ENCODE data around the gene ESRRA. TPM values are rescaled to one million over a fixed set of nuclear protein-coding genes. Genes with fewer than 3 reads are reported as not detected.

The ESRRA gene
- total and polyA plus RNA-seq, 4 donors, result 10.8 to 88.4 (median 73.0) TPM

DNA sequence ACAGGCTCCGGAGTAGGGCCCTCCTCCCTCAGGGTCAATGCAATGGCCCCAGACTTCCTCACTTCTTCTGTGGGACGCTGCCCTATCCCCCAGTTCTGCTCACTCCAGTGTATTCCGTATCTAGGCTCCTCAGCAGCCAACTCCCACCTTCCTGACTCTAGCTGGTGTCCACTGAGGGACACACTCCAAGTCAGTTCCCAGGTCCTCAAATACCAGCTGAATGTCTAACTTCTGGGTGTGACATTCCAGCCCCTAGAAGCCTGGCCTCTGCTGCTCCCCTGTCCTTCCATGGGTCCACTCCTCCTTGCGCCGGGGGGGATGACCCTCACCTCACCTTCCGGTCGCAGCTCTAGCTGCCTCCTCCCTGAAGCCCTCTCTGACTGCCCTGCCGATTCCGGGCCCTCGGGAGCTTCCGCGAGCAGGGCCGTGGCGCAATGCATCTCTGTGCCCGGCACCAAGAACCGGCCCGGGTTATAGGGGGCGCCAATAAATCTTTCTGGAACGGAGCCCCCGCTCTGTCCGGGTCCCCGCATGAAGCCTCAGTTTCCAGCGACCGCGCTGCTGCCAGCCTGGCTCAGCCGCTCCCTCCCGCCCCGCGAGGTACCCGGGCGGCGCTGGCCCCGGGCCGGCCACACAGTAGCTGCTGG, 36.3 kb upstream of the ESRRA start:
- peaks cover 2 to 26% (median 11%) of the 10 kb centered on the region in 4 donors for H3K36me3 ChIP-seq (ENCODE audit: control insufficient read depth in 4 of 4, insufficient read depth in 4 of 4, low read length in 4 of 4)
- peak overlapping the region; percentile 96 to 99 for H3K27ac ChIP-seq (ENCODE audit: low read depth in 1 of 2, low read length in 1 of 2)
- DNase-seq (peak; percentile 55 to 65 (median 64)), ATAC-seq (ENCODE audit: insufficient read depth, low FRiP score) (peak; percentile 2)
- TF ChIP-seq, protein P1, sequence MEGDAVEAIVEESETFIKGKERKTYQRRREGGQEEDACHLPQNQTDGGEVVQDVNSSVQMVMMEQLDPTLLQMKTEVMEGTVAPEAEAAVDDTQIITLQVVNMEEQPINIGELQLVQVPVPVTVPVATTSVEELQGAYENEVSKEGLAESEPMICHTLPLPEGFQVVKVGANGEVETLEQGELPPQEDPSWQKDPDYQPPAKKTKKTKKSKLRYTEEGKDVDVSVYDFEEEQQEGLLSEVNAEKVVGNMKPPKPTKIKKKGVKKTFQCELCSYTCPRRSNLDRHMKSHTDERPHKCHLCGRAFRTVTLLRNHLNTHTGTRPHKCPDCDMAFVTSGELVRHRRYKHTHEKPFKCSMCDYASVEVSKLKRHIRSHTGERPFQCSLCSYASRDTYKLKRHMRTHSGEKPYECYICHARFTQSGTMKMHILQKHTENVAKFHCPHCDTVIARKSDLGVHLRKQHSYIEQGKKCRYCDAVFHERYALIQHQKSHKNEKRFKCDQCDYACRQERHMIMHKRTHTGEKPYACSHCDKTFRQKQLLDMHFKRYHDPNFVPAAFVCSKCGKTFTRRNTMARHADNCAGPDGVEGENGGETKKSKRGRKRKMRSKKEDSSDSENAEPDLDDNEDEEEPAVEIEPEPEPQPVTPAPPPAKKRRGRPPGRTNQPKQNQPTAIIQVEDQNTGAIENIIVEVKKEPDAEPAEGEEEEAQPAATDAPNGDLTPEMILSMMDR (IDR thresholded peaks at IDR 0.05; ENCODE audit: control extremely low read depth, extremely low read depth), result no peak
- H3K9me3 ChIP-seq (ENCODE audit: control insufficient read depth in 4 of 4, insufficient read depth in 3 of 4, low read length in 3 of 4), result no peaks in the 10 kb centered on the region
- peak overlapping the region; percentile 39 for H3K4me3 ChIP-seq
- H3K27me3 ChIP-seq (ENCODE audit: control insufficient read depth in 3 of 3, insufficient read depth in 3 of 3, low read length in 2 of 3), result no peaks in the 10 kb centered on the region
- peak overlapping the region; percentile 25 to 63 for H3K9ac ChIP-seq (ENCODE audit: insufficient read depth in 1 of 2, low read length in 2 of 2)
- 1 to 2% methylated on average over 29 to 34 of the region's 34 CpGs for WGBS, 2 donors
- H3K4me1 ChIP-seq (ENCODE audit: control insufficient read depth in 5 of 5, insufficient read depth in 5 of 5, low read length in 5 of 5), result peaks cover 0 to 28% (median 8%) of the 10 kb centered on the region in 5 donors

DNA sequence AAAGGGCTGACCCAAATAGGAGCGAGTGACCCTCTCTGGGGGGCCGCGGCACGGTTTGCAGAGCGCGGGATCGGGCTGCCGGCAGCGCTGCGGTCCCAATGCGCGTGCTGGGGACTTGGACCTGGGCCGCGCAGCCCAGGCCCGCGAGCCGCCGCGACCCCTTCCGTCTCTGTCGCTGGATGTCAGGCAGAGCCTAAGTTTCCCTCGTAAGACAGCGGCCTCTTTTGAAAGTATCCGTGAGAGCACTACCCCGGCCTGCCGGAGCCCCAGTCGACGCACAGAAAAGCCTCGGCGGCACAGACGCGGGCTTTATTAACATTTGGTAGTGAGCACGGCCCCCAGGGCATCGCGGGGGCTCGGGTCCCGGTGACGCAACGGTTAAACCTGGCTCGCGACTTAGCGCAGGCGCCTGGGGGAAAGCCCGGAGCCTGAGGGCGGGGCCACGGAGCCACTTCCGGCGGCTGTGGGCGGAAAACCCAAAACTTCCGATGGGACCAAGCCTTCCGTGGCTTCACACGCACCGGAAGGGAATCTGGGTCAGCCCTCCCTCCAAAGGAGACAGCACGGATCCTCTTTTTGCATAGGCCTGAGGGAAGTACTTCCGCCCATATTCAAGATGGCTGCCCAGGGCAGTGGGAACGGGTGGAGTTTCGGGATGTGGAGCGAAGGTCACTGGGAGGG, 35.6 kb upstream of the ESRRA start:
- no peaks in the 10 kb centered on the region for H3K27me3 ChIP-seq (ENCODE audit: control insufficient read depth in 3 of 3, insufficient read depth in 3 of 3, low read length in 2 of 3)
- H3K9me3 ChIP-seq (ENCODE audit: control insufficient read depth in 4 of 4, insufficient read depth in 3 of 4, low read length in 3 of 4), result no peaks in the 10 kb centered on the region
- peaks cover 0 to 28% (median 8%) of the 10 kb centered on the region in 5 donors for H3K4me1 ChIP-seq (ENCODE audit: control insufficient read depth in 5 of 5, insufficient read depth in 5 of 5, low read length in 5 of 5)
- peak overlapping the region; percentile 59 for H3K4me3 ChIP-seq
- 0% methylated on average over 55 to 58 of the region's 58 CpGs for WGBS, 2 donors
- H3K36me3 ChIP-seq (ENCODE audit: control insufficient read depth in 4 of 4, insufficient read depth in 4 of 4, low read length in 4 of 4), result peaks cover 0 to 20% (median 11%) of the 10 kb centered on the region in 4 donors
- DNase-seq (peak; percentile 99 to 100 (median 100)), ATAC-seq (ENCODE audit: insufficient read depth, low FRiP score) (peak; percentile 87)
- TF ChIP-seq, protein P1 (IDR thresholded peaks at IDR 0.05; ENCODE audit: control extremely low read depth, extremely low read depth), result no peak
- peak overlapping the region; percentile 26 to 87 for H3K9ac ChIP-seq (ENCODE audit: insufficient read depth in 1 of 2, low read length in 2 of 2)
- peak overlapping the region; percentile 96 to 99 for H3K27ac ChIP-seq (ENCODE audit: low read depth in 1 of 2, low read length in 1 of 2)

DNA sequence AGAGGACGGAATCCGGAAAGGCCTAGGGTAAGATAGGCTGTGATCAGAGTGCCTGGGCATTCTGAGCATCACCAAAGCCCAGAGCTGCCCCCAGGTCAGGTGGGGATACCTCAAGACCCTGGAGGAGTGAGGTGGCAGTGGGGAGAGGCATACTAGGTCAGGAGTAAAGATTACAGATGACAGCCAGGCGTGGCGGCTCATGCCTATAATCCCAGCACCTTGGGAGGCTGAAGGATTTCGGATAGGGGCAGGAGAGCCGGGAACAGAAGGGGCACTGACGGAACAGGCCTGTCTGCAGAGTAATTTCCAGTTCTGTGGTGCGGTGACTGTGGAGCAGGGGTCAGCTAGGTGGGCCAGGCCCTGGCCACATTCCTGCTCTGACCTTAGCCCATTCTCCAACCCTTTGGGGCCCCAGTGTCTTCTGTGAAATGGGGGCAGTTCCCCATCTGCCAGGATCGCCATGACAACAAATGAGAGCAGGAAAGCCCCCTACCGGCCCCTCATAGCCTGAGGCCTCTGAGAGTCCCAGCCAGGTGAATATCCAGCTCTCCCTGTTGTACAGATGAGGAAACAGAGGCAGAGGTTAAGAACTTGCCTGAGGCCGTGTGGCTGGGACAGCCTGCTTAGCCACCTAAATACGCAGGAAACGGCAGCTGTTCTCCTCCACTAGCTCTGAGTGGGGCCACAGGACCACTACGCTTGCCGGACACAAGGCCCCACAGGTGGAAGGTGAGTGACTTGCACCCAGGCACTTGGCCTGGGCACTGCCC, 30.1 kb upstream of the ESRRA start:
- TF ChIP-seq, protein P1 (IDR thresholded peaks at IDR 0.05; ENCODE audit: control extremely low read depth, extremely low read depth), result no peak
- 94 to 95% methylated on average over 15 of the region's 15 CpGs for WGBS, 2 donors
- H3K27ac ChIP-seq (ENCODE audit: low read depth in 1 of 2, low read length in 1 of 2), result no peak overlapping the region
- H3K9ac ChIP-seq (ENCODE audit: insufficient read depth in 1 of 2, low read length in 2 of 2), result no peak overlapping the region
- DNase-seq (no peak), ATAC-seq (ENCODE audit: insufficient read depth, low FRiP score) (no peak)
- no peaks in the 10 kb centered on the region for H3K9me3 ChIP-seq (ENCODE audit: control insufficient read depth in 4 of 4, insufficient read depth in 3 of 4, low read length in 3 of 4)
- H3K36me3 ChIP-seq (ENCODE audit: control insufficient read depth in 4 of 4, insufficient read depth in 4 of 4, low read length in 4 of 4), result peaks cover 0 to 15% (median 8%) of the 10 kb centered on the region in 4 donors
- H3K4me1 ChIP-seq (ENCODE audit: control insufficient read depth in 5 of 5, insufficient read depth in 5 of 5, low read length in 5 of 5), result peaks cover 0 to 10% (median 0%) of the 10 kb centered on the region in 5 donors
- no peak overlapping the region for H3K4me3 ChIP-seq
- no peaks in the 10 kb centered on the region for H3K27me3 ChIP-seq (ENCODE audit: control insufficient read depth in 3 of 3, insufficient read depth in 3 of 3, low read length in 2 of 3)

Measured in lung (tissue), 12 donors.